Measurements from ENCODE around the gene PPIG. TPM values are rescaled to one million over a fixed set of nuclear protein-coding genes. Genes with fewer than 3 reads are reported as not detected.

The PPIG gene
- total RNA-seq, 1 experiment from 2014 or later, result 66.2 TPM

- Histone ChIP-seq H4K91ac (ENCODE audit: insufficient read length, low read depth, low read length) (no peak overlapping the region), H4K8ac (replicated peaks; ENCODE audit: insufficient read length, low read depth, low read length) (no peak overlapping the region), H3K9me3 (ENCODE audit: control insufficient read depth, low read depth, low read length) (no peaks in the 10 kb centered on the region), H4K5ac (ENCODE audit: insufficient read length, low read depth, low read length) (no peak overlapping the region), H2BK12ac (ENCODE audit: insufficient read length, low read depth, low read length) (no peak overlapping the region), H3K27ac (ENCODE audit: insufficient read length, low read depth, low read length) (no peak overlapping the region), H3K23ac (ENCODE audit: insufficient read length, low read depth, low read length) (no peak overlapping the region), H2BK120ac (ENCODE audit: low read depth, low read length, poor library complexity, severe bottlenecking) (no peak overlapping the region), H3K4me2 (ENCODE audit: insufficient read depth, insufficient read length, low read length) (no peak overlapping the region), H3K9ac (ENCODE audit: extremely low read depth, insufficient read length, low read length) (no peak overlapping the region), H2BK20ac (ENCODE audit: low read depth, low read length, poor library complexity, severe bottlenecking) (no peak overlapping the region), H2AK5ac (ENCODE audit: insufficient read length, low read length) (no peak overlapping the region), H2BK5ac (ENCODE audit: insufficient read length, low read length) (no peak overlapping the region), H4K20me1 (ENCODE audit: control insufficient read depth, insufficient read depth, insufficient read length) (no peaks in the 10 kb centered on the region), H3K79me2 (ENCODE audit: insufficient read depth, low read length) (no peaks in the 10 kb centered on the region), H3K14ac (ENCODE audit: insufficient read depth, low read length) (no peak overlapping the region), H3K23me2 (ENCODE audit: insufficient read length, low read depth, low read length, poor library complexity, severe bottlenecking) (no peaks in the 10 kb centered on the region), H3K18ac (ENCODE audit: insufficient read length, low read depth, low read length) (no peak overlapping the region), H3T11ph (ENCODE audit: low read length) (no peak overlapping the region), H3K4ac (ENCODE audit: low read depth, low read length) (no peak overlapping the region), H3K56ac (ENCODE audit: insufficient read length, low read depth, low read length) (no peak overlapping the region), H3K27me3 (ENCODE audit: insufficient read depth, low read length) (no peaks in the 10 kb centered on the region), H2AFZ (ENCODE audit: low read length) (no peak overlapping the region), H3K4me1 (ENCODE audit: insufficient read depth, low read length) (no peaks in the 10 kb centered on the region), H3K79me1 (ENCODE audit: insufficient read depth, low read depth, low read length, poor library complexity, severe bottlenecking) (no peaks in the 10 kb centered on the region), H2BK15ac (ENCODE audit: low read depth, low read length) (no peak overlapping the region)
- no peaks in the 10 kb centered on the region for H3K9me3 Mint-ChIP-seq
- H3K36me3 Mint-ChIP-seq (ENCODE audit: insufficient read depth in 1 of 3, low read depth in 3 of 3), result no peaks in the 10 kb centered on the region
- no peak for DNase-seq
- TF ChIP-seq, protein P1, sequence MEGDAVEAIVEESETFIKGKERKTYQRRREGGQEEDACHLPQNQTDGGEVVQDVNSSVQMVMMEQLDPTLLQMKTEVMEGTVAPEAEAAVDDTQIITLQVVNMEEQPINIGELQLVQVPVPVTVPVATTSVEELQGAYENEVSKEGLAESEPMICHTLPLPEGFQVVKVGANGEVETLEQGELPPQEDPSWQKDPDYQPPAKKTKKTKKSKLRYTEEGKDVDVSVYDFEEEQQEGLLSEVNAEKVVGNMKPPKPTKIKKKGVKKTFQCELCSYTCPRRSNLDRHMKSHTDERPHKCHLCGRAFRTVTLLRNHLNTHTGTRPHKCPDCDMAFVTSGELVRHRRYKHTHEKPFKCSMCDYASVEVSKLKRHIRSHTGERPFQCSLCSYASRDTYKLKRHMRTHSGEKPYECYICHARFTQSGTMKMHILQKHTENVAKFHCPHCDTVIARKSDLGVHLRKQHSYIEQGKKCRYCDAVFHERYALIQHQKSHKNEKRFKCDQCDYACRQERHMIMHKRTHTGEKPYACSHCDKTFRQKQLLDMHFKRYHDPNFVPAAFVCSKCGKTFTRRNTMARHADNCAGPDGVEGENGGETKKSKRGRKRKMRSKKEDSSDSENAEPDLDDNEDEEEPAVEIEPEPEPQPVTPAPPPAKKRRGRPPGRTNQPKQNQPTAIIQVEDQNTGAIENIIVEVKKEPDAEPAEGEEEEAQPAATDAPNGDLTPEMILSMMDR (conservative IDR thresholded peaks at IDR 0.05), result no peak
- no peak overlapping the region for H3K27ac Mint-ChIP-seq
- no CpG with 5 or more reads among the region's 2 CpGs for WGBS (ENCODE audit: extremely low coverage, insufficient read length, low lambda C conversion rate)
- no peaks in the 10 kb centered on the region for H3K27me3 Mint-ChIP-seq (ENCODE audit: low read depth)
- no peaks in the 10 kb centered on the region for H3K4me1 Mint-ChIP-seq
- no peak overlapping the region for H3K4me3 Mint-ChIP-seq
Observed at GRCh38 chr2:169640104-169640503, 56.0 kb downstream of the PPIG start.
